ENCODE results near the gene C5AR1.
"Not testable (repeated sequence)": the region's sequence is repeated elsewhere in the genome, so short reads cannot be mapped to it uniquely, and the experiment has no call there.

Gene C5AR1

GRCh38 chr19:47336765-47337718 lies 27.4 kb downstream of the C5AR1 start:
- DNase-seq: not testable (repeated sequence)

GRCh38 chr19:47339196-47339880 lies 29.7 kb downstream of the C5AR1 start:
- no peak for DNase-seq

GRCh38 chr19:47340477-47341208 lies 31.0 kb downstream of the C5AR1 start:
- no peak for DNase-seq

- no peak for DNase-seq
These were observed 32.1 kb downstream of the C5AR1 start for GRCh38 chr19:47341734-47342133.

GRCh38 chr19:47343194-47343802 lies 33.6 kb downstream of the C5AR1 start:
- DNase-seq: no peak

- no peak for DNase-seq
These were observed 34.8 kb downstream of the C5AR1 start for GRCh38 chr19:47344425-47344824.

GRCh38 chr19:47346024-47346423 lies 36.4 kb downstream of the C5AR1 start:
- DNase-seq: not testable (repeated sequence)

GRCh38 chr19:47348819-47349795 lies 39.4 kb downstream of the C5AR1 start, which contains the start of gene DHX34:
Gene DHX34 (plus strand): TSS chr19:47349315. CDS start chr19:47353031, 3,716 bp downstream.
- peak; percentile 95 to 98 (median 98) for DNase-seq

GRCh38 chr19:47350630-47351029 lies 41.0 kb downstream of the C5AR1 start:
- DNase-seq: no peak

GRCh38 chr19:47351548-47351947 lies 41.9 kb downstream of the C5AR1 start:
- DNase-seq: no peak

GRCh38 chr19:47352095-47352494 lies 42.4 kb downstream of the C5AR1 start:
- DNase-seq: no peak

- DNase-seq: no peak
These were observed 43.6 kb downstream of the C5AR1 start for GRCh38 chr19:47353307-47353712.

- DNase-seq: no peak
These were observed 47.2 kb downstream of the C5AR1 start for GRCh38 chr19:47356900-47357299.

- no peak for DNase-seq
These were observed 48.4 kb downstream of the C5AR1 start for GRCh38 chr19:47357788-47358680.

- DNase-seq: no peak
These were observed 49.3 kb downstream of the C5AR1 start for GRCh38 chr19:47358936-47359335.

GRCh38 chr19:47362321-47362720 lies 52.7 kb downstream of the C5AR1 start:
- DNase-seq: no peak

- no peak for DNase-seq
These were observed 54.3 kb downstream of the C5AR1 start for GRCh38 chr19:47363758-47364531.

- not testable (repeated sequence) for DNase-seq
These were observed 55.8 kb downstream of the C5AR1 start for GRCh38 chr19:47365455-47365854.

- DNase-seq: no peak
These were observed 60.5 kb downstream of the C5AR1 start for GRCh38 chr19:47370045-47370611.
